ENCODE data around the gene NCOA3.
A peak's percentile ranks its signal among the peaks of the same experiment; 100 is the strongest.

Gene NCOA3

GRCh38 chr20:47605673-47606413 is 104.2 kb downstream of the NCOA3 start:
- no peak for FAIRE-seq

- FAIRE-seq = no peak
Measured at GRCh38 chr20:47606414-47606982, 104.8 kb downstream of the NCOA3 start.

- FAIRE-seq = no peak
Measured at GRCh38 chr20:47606983-47607613, 105.4 kb downstream of the NCOA3 start.

- FAIRE-seq = no peak
Measured at GRCh38 chr20:47609001-47609400, 107.3 kb downstream of the NCOA3 start.

- FAIRE-seq = no peak
Measured at GRCh38 chr20:47610247-47610944, 108.7 kb downstream of the NCOA3 start.

- FAIRE-seq = no peak
Measured at GRCh38 chr20:47610945-47611250, 109.2 kb downstream of the NCOA3 start.

- FAIRE-seq = no peak
Measured at GRCh38 chr20:47611785-47612184, 110.1 kb downstream of the NCOA3 start.

GRCh38 chr20:47612670-47613069 is 111.0 kb downstream of the NCOA3 start:
- FAIRE-seq = no peak

GRCh38 chr20:47614703-47615309 is 113.1 kb downstream of the NCOA3 start:
- no peak for FAIRE-seq

- FAIRE-seq = no peak
Measured at GRCh38 chr20:47618479-47618878, 116.8 kb downstream of the NCOA3 start.

- FAIRE-seq = peak; percentile 83
Measured at GRCh38 chr20:47620808-47621805, 119.4 kb downstream of the NCOA3 start.

- FAIRE-seq = no peak
Measured at GRCh38 chr20:47622118-47622665, 120.5 kb downstream of the NCOA3 start.

GRCh38 chr20:47623206-47623605 is 121.5 kb downstream of the NCOA3 start:
- FAIRE-seq = no peak

- no peak for FAIRE-seq
Measured at GRCh38 chr20:47627540-47627939, 125.9 kb downstream of the NCOA3 start.

- FAIRE-seq = no peak
Measured at GRCh38 chr20:47629907-47630306, 128.2 kb downstream of the NCOA3 start.

GRCh38 chr20:47631078-47631477 is 129.4 kb downstream of the NCOA3 start:
- FAIRE-seq = no peak

GRCh38 chr20:47635256-47635655 is 133.6 kb downstream of the NCOA3 start:
- no peak for FAIRE-seq

- FAIRE-seq = no peak
Measured at GRCh38 chr20:47638851-47639250, 137.2 kb downstream of the NCOA3 start.

GRCh38 chr20:47642118-47642517 is 140.4 kb downstream of the NCOA3 start:
- no peak for FAIRE-seq

GRCh38 chr20:47642624-47643023 is 140.9 kb downstream of the NCOA3 start:
- FAIRE-seq = no peak

GRCh38 chr20:47645632-47646031 is 143.9 kb downstream of the NCOA3 start:
- FAIRE-seq = no peak

GRCh38 chr20:47647994-47648393 is 146.3 kb downstream of the NCOA3 start:
- FAIRE-seq = no peak

All from TTC549 (cell line).